GOT3 (cell line): ENCODE data around the gene RAB25.
A peak's percentile ranks its signal among the peaks of the same experiment; 100 is the strongest.
"Not testable (repeated sequence)": the region's sequence is repeated elsewhere in the genome, so short reads cannot be mapped to it uniquely, and the experiment has no call there.

Source experiments
- DNase-seq: peaks from one replicate; lab custom pipeline; 2025; ENCODE audit warnings: mixed read lengths; lab: John Stamatoyannopoulos, UW

The RAB25 gene

DNA sequence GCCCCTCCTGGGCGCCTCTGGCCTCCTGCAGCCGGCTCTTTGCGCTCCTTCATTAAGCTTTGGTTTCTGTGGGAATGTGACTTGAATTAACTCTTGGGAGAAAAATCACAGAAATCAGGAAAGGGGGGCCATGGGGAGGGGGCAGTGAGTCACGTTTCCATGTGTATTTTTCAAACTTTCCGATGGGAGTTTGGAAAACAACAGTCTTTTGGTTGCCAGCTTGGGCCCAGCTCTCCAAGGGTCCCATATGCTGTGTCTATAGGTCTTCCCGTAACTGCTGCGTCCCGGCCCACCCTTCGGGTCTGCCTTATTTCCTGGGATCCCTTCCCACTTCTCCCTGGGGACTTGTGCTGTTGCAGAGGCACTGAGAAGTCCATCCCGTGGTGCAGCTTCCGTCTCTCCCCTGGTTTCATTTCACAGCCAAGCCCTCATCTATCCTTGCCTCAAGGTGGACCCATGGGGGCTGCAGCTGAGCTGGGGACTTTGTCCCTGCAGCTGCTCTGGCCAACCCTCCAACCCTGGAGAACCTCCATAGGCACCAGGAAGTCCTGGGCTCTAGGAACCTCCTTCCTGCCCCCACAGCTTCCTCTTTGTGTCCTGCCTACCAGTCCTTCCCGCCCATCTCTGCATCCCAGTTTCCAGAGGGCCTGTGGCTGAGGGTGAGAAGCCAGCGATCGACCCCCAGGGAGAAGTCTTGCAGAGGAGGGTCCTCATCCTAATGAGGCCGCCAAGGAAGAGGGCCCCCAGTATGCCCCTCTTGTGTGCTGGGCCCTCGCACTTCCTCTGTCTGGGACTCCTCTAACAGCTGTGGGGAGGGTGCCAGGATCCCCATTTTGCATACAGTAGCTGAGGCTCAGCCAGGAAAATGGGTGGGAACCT, 41.9 kb downstream of the RAB25 start:
- DNase-seq = no peak

DNA sequence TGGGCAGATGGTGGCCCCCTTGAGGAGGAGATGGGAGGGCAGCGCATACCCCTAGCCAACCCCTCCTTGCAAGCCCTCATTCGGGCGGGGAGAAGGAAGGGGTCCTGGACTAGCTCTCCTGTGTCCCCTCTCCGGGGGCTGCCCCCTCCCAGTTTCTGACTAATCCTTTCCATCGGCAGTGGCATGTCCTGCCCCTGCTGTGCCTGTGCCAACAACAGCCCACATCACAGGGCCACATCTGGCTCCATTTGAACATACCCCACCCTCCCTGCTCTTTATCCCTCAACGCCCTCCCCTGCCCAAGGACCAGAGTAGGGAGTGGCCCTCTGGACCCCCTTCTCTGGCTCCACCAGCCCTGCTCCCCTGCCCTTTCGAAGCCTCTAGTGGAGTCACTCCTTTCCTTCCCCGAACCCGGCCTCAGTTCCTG, 42.6 kb downstream of the RAB25 start:
- no peak for DNase-seq

DNA sequence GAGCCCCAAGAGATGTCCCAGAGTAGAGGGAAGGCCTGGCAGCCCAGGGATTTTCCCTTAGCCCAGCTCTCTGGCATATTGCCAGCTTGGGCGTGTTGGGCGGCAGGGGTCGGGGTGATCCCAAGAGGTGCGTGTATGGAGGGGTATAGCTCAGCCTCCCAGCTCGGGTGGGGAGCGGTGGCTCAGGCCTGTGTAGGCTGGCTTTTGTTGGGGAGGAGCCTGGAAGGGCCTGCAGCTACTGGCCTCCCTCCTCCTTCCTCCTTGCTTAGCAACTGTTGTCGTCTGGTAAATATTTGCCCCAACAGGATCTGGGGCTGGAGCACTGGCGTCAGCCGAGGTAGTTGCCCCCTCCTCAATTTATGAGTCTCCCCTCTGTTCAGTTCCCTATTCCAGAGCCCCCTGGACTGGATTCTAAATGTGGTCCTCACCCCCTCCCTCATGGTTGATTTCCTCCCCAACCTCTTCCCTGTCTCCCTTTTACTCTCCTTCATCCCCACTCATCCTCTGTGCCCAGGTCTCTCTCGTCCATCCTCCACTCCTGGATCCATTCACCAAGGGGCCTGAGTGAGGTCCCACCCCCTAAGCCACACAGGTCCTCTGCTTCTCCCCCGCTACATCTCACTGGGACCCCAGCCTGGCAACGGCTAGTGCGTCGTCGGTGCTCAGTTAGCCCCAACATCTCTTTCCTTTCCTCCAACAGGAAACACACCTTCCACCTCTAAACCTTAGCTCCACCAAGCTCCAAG, 43.3 kb downstream of the RAB25 start:
- peak; percentile 52 for DNase-seq

DNA sequence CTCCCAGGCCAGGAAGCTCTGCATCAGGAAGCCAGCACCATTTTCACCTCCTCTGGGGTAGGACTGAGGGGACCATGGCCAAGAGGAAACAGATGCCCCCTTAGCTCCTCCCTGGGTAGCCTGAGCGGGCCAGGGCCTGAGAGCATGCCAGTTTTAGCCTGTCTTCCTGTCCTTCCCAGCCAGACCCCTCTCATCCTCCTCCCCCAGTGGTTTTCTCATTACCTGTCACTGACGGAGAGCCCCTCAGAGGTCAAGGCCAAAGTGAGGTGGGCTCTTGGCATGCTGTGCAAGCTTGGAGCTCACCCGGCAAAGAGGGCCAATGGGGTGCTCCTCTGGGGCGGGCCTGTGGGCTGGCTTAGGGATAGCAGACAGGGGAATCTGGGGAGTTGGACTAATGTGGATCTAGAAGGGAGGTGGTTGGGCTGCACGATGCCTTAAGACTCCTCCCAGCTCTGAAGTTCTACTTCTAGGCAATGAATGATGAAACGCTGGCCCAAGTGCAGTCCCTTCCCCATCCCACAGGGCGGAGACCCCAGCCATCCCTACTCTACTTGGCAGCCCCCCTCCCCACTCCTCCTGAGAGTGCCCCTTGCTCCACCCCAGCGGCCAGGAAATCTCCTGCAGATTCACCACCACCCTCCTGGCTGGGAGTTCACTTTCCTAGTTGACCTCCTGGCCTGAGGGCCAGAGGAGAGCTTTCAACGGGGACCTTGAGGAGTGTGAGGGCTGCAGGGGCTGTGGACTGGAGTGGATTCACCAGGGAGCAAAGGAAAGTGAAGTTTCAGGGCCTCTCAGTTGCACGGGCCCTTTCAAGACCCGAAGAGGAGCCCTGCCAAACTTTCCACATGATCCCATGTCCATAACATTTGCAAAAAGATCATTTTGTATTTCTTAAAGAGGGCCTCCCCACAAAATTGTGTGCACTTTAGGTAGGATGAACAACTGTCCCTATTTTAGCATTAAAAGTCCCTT, 44.2 kb downstream of the RAB25 start:
- DNase-seq = no peak

DNA sequence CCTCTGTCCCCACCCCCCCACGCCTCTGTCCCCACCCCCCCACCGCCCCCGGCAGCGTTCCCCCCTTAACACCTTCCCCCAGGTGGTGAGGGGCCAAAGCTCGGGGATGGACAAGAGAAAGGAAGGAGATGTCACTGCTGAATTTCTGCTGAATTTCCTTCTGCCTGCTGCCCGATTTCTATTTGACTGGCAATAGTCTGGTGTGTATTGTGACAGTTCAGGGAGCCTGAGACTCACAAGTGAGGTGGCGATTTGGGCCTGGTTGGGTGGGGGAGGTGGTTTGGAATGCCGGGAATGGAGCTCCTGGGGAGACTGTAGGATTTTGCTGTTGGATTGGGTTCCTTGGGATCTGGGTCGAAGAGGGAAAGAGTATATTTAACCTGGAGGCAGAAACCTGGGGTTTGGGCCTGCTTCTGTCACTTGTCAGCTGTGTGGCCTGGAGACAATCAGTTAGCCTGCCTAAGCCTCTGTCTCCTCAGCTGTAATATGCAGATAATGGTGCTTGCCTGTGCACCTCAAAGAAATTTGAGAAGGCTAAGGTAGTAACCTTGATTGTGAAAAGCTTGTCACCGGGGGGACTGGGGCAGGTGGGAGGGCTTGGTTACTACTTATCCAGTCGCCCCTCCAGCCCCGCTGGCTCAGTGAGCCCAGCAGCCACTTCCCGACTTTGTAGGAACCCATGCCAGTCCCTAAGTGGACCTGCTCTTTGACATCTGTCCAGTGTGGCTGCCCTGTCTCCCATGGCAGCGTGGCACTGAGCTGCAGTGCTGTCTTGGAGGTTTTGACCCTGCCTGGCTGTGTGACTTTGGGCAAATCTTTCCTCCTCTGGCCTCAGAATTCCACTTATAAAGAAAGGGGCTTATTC, 45.9 kb downstream of the RAB25 start:
- DNase-seq = no peak

DNA sequence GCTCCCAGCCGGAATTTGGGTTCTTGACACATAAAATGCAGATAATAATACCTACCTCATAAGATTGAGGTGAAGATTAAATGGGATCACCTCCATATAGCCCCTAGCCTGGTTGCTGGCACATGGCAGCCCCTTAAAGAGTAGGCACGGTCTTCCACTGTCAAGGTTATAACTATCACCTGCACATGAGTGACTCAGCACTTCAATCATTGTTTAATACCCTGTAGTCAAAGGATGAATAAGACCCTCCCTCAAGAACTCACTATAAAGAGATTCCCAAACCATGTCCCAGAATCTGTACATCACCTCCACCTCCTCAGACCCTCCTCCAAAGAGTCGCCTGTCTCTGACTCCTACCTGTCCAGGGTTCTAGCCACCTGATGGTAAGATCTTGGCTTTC, 47.1 kb downstream of the RAB25 start:
- DNase-seq = no peak

DNA sequence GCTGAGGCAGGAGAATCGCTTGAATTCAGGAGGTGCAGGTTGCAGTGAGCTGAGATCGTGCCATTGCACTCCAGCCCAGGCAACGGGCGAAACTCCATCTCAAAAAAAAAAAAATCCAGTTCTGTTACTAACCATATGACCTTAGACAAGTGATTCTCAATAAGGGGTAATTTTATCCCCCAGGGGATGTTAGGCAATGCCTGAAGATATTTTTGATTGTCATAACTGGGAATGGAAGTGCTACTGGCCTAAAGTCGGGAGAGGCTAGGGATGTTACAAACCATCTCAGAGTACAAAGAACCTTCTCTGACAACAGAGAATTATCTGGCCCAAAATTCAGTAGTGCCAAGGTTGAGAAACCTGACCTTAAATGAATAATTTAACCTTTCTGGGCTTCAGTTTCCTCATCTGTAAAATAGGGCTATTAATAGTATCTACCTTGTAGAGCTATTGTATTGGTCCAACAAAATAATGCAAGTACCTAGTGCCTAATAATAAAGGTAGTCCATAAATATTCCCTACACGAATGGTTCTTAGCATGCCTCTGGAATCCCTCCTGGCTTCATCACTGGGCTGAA, 47.8 kb downstream of the RAB25 start:
- no peak for DNase-seq

DNA sequence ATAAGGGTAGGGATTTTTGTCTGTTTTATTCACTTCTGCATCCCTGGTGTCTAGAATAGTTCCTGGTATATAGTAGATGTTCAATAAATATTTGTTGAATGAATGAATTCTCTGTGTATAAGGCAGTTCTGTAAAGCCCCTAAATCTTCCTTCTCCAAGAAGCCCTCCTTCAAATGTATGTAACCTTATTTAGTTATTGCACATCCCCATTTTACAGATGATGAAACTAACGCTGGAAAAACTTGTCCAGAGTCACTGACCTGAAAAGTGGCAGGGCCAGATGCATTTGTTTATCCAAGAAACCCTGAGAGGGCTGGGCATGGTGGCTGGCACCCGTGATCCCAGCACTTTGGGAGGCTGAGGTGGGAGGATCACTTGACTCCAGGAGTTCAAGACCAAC, 49.3 kb downstream of the RAB25 start:
- no peak for DNase-seq

DNA sequence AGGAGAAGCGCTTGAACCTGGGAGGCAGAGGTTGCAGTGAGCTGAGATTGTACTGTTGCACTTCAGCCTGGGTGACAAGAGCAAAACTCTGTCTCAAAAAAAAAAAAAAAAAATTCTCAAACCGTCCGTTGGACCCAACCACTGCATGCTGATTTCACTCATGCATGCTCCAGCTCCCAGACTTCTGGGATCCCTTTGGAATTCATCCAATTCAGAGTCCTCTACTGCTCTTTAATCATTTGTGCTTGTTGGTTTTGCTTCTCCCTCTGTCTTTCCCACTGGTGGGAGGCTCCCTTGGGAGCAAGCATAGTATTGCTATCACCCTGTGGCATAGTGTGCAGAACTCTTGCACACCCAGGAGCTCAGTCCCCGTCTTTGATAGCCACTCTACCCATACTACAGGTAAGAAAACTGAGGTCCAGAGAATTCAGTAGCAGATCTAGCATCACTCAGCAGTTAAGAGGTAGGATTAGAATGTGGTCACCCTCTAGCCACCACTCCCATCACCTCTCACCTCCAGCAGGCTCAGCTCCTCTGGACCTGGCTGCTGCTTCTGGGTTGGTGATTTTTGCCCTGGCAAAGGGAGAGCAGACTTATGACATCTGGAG, 50.5 kb downstream of the RAB25 start:
- no peak for DNase-seq

DNA sequence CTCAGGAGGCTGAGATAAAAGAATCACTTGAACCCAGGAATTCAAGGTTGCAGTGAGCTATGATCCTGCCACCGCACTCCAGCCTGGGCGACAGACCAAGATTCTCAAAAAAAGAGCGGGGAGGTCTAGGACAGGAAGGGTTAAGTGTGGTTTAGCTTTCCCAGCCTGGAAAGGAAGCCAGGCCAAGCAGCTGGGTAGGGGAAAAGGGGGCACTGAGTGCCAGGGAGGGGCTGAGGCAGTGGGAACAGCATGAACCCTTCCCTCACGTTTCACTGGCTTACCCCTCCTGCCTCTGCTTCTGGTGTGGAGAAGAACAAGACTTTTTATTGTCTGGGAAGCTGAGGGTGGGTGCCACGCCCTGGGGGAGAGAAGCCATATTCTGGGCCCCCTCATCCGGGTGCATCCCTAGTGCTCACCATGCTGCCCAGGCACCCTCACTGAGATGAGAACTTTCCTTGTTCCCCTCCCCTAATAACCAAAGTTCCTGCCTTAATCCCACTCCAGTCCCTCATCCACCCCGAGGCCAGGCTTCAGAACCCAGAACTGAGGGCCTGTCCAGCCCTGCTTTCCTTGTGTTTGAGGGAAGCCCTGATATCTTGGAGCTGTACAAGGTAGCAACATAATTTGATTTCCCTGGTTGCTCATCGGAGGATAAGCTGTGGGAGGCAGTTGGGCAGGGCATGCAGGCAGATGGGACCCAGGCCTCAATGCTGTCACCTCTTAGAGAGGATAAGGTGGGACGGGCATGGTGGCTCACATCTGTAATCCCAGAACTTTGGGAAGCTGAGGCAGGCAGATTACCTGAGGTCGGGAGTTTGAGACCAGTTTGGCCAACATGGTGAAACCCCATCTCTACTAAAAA, 51.5 kb downstream of the RAB25 start:
- DNase-seq = no peak

DNA sequence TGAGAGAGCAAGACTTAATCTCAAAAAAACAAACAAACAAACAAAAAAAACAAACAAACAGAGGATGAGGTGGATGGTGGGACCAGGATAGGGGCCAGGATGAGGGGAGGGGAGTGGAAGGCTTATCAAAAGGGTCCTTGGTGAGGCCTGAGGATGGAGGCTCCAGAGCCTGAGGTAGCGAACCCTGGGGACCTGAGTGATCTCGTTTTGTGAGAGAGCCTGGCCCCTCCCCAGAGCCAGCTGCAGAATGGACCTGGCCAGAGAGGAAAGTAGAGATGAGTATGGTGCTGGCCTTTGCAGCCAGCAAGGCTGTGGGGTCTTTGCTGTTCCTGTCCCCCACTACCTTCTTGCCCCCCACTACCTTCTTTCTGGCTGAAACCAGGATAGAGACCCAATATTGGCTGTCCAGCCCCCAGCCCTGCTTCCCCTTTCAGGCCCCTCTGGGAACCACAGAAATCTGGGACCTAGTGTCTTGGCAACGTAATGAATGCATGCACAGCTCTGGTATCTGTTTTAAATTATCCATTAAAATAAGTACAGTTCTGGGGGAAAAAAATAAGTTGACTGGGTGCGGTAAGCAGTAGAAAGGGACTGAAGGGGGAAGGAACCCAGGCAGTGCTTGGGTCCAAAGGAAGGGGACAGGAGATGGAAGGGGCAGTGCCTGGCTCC, 52.5 kb downstream of the RAB25 start:
- no peak for DNase-seq

DNA sequence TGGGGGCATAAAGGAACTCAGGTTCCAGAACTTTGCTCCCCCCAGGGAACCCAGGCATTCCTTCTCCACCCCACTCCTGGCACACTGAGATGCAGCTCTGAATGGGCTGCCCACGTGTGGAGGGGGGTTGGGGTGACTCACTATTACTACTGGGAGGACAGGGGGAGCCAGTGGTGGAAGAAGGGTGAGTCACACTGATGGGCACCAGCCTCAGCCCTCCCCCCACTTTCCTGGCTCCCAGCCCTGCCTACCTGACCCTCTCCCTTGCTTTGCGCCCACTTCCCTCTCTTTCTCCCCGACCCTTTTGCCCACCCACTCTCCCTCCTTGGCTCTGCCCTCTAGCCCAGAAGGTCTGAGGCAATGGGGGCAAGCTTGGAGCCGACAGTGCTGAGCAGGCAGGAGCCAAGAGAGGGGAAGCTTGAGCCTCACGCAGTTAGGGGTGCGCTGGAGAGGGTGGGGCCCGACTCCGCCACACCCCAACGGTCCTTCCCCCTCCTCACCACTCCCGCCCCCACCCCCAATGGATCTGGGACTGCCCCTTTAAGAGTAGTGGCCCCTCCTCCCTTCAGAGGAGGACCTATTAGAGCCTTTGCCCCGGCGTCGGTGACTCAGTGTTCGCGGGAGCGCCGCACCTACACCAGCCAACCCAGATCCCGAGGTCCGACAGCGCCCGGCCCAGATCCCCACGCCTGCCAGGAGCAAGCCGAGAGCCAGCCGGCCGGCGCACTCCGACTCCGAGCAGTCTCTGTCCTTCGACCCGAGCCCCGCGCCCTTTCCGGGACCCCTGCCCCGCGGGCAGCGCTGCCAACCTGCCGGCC, 53.4 kb downstream of the RAB25 start, which contains the start of gene LMNA:
Gene LMNA, plus strand, starts transcription at position 611 of the 818 bp plus-strand sequence. CDS start 208 bp downstream, outside the sequence.
- DNase-seq = peak; percentile 98

DNA sequence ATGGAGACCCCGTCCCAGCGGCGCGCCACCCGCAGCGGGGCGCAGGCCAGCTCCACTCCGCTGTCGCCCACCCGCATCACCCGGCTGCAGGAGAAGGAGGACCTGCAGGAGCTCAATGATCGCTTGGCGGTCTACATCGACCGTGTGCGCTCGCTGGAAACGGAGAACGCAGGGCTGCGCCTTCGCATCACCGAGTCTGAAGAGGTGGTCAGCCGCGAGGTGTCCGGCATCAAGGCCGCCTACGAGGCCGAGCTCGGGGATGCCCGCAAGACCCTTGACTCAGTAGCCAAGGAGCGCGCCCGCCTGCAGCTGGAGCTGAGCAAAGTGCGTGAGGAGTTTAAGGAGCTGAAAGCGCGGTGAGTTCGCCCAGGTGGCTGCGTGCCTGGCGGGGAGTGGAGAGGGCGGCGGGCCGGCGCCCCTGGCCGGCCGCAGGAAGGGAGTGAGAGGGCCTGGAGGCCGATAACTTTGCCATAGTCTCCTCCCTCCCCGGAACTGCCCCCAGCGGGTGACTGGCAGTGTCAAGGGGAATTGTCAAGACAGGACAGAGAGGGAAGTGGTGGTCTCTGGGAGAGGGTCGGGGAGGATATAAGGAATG, 54.1 kb downstream of the RAB25 start:
- no peak for DNase-seq

DNA sequence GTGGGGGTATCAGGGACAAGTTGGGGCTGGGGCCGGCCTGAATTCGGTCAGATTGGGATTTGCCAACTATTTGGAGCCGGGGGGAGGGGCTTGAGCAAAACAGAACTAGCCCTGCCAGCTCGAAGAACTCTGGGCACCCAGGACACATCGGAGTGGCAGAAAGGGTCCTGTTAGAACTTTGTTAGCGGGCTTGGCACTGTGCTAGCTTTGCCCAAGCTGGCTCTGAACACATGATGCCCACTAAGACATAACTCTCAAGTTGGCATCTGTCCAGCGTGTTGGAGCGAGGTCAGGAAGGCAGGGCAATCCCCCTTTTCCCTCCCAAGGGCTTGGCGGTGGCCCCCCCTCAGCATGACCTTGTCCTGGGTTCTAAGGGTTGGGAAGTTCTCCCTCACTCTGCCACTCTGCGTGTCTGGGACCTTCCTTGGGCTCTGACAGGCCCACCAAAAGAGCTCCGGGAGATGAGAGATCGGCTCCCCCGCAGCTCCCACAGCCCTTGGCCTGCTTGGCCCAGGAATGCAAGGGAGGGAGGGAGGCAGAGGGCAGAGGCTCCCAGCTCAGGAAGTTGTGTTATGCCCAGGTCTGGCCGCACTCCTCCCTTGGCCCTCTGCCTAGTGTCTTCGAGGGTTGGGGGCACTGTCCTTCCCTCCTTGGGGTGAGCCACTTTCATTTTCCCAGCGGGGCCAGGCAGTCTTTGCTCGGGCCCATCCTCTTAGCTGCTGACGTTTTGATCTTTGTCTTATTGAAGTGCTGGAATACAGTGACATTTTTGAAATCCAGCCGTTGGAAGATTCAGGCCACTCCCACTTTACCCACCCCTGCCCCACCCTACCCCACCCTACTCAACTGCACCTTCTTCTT, 54.8 kb downstream of the RAB25 start:
- DNase-seq = no peak

DNA sequence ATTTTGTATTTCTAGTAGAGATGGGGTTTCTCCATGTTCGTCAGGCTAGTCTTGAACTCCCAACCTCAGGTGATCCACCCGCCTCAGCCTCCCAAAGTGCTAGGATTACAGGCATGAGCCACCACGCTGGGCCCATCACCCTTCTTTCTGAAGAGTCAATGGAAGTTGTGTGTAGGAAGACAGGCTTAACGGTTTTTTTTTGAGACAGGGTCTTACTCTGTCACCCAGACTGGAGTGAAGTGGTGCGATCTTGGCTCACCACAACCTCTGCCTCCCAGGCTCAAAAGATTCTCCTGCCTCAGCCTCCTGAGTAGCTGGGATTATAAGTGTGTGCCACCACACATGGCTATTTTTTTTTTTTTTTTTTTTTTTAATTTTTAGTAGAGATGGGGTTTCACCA, 55.8 kb downstream of the RAB25 start:
- not testable (repeated sequence) for DNase-seq

DNA sequence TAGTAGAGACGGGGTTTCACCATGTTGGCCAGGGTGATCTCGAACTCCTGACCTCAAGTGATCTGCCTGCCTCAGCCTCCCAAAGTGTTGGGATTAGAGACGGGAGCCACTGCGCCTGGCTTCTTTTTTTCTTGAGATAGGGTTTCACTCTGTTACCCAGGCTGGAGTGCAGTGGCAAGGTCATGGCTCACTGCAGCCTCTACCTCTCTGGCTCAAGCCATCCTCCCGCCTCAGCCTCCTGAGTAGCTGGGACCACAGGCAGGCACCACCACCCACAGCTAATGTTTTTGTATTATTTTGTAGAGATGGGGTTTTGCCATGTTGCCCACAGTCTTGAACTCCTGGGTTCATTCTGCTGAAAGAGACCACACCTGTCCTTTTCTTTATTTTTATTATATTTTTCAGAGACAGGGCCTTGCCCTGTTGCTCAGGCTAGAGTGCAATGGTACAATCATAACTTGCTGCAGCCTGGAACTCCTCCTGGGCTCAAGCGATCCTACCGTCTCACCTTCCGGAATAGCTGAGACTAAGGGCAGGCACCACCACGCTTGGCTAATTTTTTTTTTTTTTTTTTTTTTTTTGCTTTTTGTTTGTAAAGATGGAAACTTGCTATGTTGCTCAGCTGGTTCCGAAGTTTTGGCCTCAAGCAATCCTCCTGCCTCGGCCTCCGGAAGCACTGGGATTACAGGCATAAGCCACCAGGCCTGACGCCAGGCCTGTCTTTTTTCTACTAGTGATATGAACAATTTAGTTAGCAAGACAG, 56.6 kb downstream of the RAB25 start:
- DNase-seq = no peak
